Lower leg skin (tissue), 3 donors: ENCODE results near the gene DHX38.

Experiments
- CTCF ChIP-seq, 3 donors: fragments of 450-650 bp; IDR thresholded peaks; one replicate each; pipeline ENCODE4 v1.5.1; 2016; ENCODE audit warnings: antibody characterized with exemption in 3 of 3, mild to moderate bottlenecking in 3 of 3, moderate library complexity in 2 of 3
- POLR2A ChIP-seq, 2 donors: fragments of 450-650 bp; IDR thresholded peaks; one replicate each; pipeline ENCODE4 v1.6.1; 2016 to 2017; ENCODE audit warnings: antibody characterized with exemption in 2 of 2, mild to moderate bottlenecking in 1 of 2, moderate library complexity in 1 of 2

GRCh38 chr16:72126429-72126765, 32.8 kb downstream of the DHX38 start:
- TF ChIP-seq POLR2A (IDR thresholded peaks at IDR 0.05) (no peak), CTCF (IDR thresholded peaks at IDR 0.05) (no peak)
